Measurements from ENCODE around the gene PLPP7. TPM values are rescaled to one million over a fixed set of nuclear protein-coding genes. Genes with fewer than 3 reads are reported as not detected.

Gene PLPP7
- total and polyA plus RNA-seq, 7 donors = 19.4 to 156 (median 90.5) TPM

DNA sequence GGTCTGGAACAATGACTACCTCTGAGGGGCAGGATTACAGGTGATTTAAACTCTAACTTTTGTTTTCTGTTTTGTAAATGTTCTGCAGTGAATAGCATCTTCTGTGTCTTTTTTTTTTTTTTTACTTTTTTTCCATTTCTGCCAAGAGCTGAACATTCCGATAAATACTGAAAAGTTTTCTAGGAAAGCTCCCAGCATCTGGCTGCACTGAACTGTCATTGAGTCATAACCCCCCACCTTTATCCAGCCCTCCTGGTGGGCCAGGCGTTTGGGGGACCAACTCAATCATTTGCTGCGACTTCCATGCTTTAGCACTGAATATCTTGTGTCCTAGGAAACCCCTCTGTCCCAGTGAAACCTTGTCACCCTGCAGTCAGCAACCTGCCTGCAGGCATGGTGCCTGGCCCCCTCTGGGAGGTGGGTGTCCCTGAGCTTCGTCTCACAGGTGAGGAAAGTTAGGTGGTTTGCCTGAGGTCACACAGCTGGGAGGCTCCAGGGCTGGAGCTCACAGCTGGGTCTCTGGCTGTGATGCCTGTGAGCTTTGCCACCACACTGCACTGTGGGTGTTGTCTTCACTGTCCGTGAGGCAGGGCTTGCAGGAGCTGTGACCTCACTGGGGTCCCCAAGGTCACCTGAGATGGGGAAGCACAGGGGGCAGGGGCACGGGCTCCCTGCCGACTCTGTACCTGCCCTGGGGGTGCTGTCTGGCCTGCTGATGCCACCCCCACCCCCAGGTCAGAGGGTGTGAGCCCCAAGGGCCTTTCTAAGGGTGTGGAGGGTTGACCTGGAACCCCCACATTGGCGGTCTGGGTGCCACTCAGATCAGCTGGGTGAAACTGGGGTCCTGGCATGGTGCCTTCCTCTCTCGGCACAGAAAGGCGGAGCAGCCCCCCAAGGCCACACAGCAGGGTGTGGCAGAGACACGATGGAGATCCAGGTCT is 14.1 kb downstream of the PLPP7 start:
- H3K27ac ChIP-seq = peak overlapping the region; percentile 91
- no peaks in the 10 kb centered on the region for H3K9me3 ChIP-seq
- H3K4me3 ChIP-seq = no peak overlapping the region
- no peaks in the 10 kb centered on the region for H3K27me3 ChIP-seq (ENCODE audit: insufficient read depth in 3 of 3, low read length in 2 of 3)
- peaks cover 36% of the 10 kb centered on the region for H3K4me1 ChIP-seq
- WGBS, 3 donors = 72 to 83% (median 76%) methylated on average over 11 of the region's 11 CpGs
- peaks cover 0 to 7% of the 10 kb centered on the region in 2 donors for H3K36me3 ChIP-seq (ENCODE audit: insufficient read depth in 1 of 2, low read depth in 1 of 2)
- ATAC-seq (no peak), DNase-seq (no peak)
- intact Hi-C loops (cut with DNase I) = no loop called here
- TF ChIP-seq, protein P1, sequence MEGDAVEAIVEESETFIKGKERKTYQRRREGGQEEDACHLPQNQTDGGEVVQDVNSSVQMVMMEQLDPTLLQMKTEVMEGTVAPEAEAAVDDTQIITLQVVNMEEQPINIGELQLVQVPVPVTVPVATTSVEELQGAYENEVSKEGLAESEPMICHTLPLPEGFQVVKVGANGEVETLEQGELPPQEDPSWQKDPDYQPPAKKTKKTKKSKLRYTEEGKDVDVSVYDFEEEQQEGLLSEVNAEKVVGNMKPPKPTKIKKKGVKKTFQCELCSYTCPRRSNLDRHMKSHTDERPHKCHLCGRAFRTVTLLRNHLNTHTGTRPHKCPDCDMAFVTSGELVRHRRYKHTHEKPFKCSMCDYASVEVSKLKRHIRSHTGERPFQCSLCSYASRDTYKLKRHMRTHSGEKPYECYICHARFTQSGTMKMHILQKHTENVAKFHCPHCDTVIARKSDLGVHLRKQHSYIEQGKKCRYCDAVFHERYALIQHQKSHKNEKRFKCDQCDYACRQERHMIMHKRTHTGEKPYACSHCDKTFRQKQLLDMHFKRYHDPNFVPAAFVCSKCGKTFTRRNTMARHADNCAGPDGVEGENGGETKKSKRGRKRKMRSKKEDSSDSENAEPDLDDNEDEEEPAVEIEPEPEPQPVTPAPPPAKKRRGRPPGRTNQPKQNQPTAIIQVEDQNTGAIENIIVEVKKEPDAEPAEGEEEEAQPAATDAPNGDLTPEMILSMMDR (IDR thresholded peaks at IDR 0.05) = no peak

DNA sequence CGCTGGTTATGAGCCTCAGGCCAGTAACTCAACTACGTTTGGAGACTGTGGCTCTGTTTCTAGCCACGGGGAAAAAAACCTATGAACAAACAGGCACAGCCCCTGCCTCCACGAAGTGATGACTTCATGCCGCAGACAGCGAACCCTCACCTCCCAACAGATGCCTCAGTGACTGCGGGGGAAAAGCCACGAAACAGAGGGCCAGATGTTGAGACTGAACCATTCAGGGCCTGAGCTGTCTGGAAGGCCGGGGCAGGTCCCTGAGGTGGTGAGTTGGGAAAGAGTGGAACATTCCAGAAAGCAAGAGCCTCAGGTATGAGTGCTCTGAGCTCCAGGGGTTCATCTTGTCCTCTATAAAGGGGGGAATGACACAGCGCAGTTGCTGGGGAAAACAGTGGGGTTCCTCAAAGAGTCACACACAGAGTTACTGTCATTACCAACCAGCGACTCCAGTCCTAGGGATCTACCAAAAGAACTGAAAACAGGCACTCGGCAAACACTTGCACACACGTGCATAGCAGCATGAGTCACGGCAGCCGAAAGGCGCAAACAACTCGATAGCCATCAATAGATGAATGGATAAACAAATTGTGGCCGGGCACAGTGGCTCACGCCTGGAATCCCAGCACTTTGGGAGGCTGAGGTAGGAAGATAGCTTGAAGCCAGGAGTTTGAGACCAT is 15.3 kb downstream of the PLPP7 start:
- TF ChIP-seq, protein P1 (IDR thresholded peaks at IDR 0.05) = no peak
- Histone ChIP-seq H3K4me1 (peaks cover 35% of the 10 kb centered on the region), H3K9me3 (no peaks in the 10 kb centered on the region), H3K27ac (peak overlapping the region; percentile 91), H3K36me3 (ENCODE audit: insufficient read depth in 1 of 2, low read depth in 1 of 2) (peaks cover 0 to 7% of the 10 kb centered on the region in 2 donors), H3K4me3 (no peak overlapping the region), H3K27me3 (ENCODE audit: insufficient read depth in 3 of 3, low read length in 2 of 3) (no peaks in the 10 kb centered on the region)
- 72 to 80% (median 76%) methylated on average over 19 of the region's 19 CpGs for WGBS, 3 donors
- no peak for DNase-seq
- intact Hi-C loops (cut with DNase I) = no loop called here
- ATAC-seq = no peak

DNA sequence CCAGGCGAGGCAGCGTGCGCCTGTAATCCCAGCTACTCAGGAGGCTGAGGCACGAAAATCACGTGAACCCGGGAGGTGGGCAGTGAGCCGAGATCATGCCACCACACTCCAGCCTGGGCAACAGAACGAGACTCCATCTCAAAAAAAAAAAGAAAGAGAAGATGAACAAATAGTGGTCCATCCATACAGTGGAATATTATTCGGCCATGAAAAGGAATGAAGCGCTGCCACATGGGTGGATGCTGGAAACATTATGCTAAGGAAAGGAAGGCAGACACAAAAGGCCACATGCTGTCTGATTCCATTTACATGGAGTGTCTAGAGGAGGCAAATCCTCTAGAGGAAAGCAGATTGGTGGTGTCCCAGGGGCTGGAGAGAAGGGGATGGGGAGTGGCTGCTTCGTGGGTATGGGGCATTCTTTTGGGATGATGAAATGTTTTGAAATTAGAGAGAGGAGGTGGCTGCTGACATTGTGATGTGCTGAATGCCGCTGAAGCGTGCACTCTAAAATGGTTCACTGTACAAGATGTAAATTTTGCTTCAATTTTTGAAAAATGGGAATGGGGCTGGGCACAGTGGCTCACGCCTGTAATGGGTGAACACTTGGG is 17.0 kb downstream of the PLPP7 start:
- Histone ChIP-seq H3K27ac (no peak overlapping the region), H3K9me3 (no peaks in the 10 kb centered on the region), H3K4me3 (no peak overlapping the region), H3K4me1 (peaks cover 26% of the 10 kb centered on the region), H3K36me3 (ENCODE audit: insufficient read depth in 1 of 2, low read depth in 1 of 2) (peaks cover 0 to 7% of the 10 kb centered on the region in 2 donors), H3K27me3 (ENCODE audit: insufficient read depth in 3 of 3, low read length in 2 of 3) (no peaks in the 10 kb centered on the region)
- intact Hi-C loops (cut with DNase I) = no loop called here
- no peak for ATAC-seq
- TF ChIP-seq, protein P1 (IDR thresholded peaks at IDR 0.05) = no peak
- WGBS, 3 donors = 87 to 93% (median 90%) methylated on average over 14 of the region's 14 CpGs
- no peak for DNase-seq

DNA sequence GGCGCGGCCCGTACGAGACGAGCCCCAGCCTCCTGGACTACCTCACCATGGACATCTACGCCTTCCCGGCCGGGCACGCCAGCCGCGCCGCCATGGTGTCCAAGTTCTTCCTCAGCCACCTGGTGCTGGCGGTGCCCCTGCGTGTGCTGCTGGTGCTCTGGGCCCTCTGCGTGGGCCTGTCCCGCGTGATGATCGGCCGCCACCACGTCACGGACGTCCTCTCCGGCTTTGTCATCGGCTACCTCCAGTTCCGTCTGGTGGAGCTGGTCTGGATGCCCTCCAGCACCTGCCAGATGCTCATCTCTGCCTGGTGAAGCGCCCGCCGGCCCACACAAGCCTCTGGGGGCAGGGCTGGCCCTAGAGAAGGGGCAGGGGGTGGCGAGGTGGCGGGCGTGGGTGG is 18.5 kb downstream of the PLPP7 start:
- peak; percentile 23 to 46 (median 34) for ATAC-seq
- intact Hi-C loops (cut with DNase I) = no loop called here
- H3K27me3 ChIP-seq (ENCODE audit: insufficient read depth in 3 of 3, low read length in 2 of 3) = no peaks in the 10 kb centered on the region
- H3K27ac ChIP-seq = peak overlapping the region; percentile 66
- TF ChIP-seq, protein P1 (IDR thresholded peaks at IDR 0.05) = no peak
- H3K4me1 ChIP-seq = peaks cover 20% of the 10 kb centered on the region
- peak in 1 of 2 donors; percentile 70 for DNase-seq
- H3K9me3 ChIP-seq = no peaks in the 10 kb centered on the region
- H3K4me3 ChIP-seq = no peak overlapping the region
- 58 to 88% (median 70%) methylated on average over 25 to 31 of the region's 31 CpGs for WGBS, 3 donors
- H3K36me3 ChIP-seq (ENCODE audit: insufficient read depth in 1 of 2, low read depth in 1 of 2) = peaks cover 0 to 7% of the 10 kb centered on the region in 2 donors
